Activated T-cell treated with anti-CD3 and anti-CD28 coated beads, Interleukin-2, amount 50 U/mL, for 48 hours (primary cell): ENCODE results near the gene SNX25.
"Not testable (repeated sequence)": the region's sequence is repeated elsewhere in the genome, so short reads cannot be mapped to it uniquely, and the experiment has no call there.

Experiments used
- DNase-seq, 2 experiments: peaks; one replicate each; pipeline ENCODE4 v3.0.0-alpha.2; 2020

The SNX25 gene

DNA sequence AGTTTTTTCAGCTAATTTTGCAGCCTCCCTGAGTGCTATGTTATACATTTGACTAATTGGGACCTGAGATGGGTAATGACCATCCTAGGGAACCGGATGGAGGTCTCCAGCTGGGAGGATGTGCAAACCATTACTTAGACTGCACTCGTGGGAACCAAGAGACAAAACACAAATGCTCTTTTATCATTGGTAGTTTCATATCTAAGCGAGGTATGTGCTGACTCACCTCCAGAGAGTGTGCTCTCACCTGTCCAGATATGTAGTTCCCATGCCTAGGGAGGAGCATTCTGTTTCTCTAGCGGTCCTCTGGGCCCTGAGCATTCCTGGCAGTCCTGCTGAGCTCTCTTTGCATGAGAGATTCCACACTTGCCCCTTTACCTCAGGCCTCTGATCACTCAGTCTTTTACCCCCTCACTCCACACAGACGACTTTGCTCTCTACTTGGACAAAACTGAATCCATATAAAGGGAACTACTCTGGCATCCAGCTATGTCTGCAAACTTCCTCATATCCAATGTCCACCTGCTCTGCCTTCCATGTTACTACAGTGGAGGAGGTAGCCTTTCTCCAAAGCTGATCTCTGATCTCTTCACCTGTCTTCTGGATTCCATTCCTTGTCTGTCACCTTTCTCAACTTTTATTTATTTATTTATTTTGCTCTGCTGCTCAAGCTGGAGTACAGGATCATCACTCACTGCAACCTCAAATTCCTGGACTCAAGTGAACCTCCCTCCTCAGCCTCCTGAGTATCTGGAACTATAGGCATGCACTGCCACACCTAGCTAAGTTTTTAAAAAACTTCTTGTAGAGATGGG is 97.9 kb downstream of the SNX25 start:
- no peak for DNase-seq

DNA sequence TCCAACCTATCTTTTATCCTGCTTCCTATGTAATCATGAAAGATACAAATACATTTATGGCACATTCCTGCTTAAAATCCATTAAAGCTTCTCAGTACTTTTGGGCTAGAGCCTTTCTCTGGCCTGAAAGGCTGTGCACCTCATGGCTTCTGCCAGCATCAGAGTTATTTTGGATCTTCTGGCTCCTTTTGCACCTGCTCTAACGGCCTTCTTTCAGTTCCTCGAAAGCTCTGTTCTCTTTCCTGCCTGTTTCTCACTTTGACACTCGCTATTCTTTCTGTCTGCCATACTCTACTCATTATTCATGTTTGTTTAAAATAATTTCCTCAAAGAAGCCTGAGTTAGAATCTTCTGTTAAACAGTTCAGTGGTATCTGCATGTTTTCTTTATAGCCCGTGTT is 100.4 kb downstream of the SNX25 start:
- DNase-seq = no peak

DNA sequence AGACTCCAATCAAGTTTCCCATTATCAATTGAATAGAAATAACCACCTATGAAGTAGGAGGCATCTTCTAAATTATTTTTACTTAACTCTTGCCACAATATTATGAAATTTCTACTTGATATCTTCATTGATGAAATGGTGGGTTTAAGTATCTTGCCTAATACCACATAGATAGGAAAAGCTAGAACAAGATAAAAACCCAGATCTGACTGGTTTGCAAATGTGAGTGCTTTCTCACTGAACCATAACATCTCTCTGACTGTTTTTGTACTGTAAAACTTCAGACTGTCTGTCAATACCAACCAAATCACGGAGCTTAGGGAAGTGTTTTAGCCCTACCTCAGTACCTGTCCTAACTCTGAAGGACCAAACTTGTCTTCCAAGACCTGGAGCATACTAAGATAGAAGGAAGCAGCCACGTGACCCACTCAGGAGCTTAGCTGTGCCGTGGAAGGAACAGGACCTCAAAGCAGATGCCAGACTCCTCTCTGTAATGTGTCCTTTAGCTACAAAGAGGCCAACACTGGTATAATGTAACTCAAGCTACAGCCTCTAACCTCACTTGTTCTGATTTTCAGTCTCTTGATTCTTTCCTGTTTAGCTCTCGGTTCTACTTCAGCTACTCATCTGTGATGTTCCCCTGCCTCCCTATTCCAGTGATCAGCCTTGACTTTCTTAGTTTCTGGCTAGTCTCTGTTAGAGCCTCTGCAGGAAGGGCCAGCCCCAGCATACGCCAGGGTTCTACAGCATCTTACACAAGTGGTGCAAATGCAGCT is 101.9 kb downstream of the SNX25 start:
- DNase-seq = no peak

DNA sequence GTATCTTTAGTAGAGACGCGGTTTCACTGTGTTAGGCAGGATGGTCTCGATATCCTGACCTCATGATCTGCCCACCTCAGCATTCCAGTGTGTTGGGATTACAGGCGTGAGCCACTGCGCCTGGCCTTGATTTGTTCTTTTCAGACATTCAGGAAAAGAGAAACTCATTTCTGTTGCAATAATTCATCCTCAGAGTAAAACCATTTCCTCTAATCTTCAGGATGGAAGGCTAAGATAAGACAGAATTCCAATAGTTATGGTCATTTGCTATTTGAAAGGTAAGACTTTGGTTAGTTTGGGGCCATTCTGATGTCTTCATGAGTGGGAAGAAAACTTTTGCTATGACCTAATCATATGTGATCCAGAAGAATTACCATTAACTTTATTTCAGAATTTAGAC is 103.3 kb downstream of the SNX25 start:
- no peak for DNase-seq

DNA sequence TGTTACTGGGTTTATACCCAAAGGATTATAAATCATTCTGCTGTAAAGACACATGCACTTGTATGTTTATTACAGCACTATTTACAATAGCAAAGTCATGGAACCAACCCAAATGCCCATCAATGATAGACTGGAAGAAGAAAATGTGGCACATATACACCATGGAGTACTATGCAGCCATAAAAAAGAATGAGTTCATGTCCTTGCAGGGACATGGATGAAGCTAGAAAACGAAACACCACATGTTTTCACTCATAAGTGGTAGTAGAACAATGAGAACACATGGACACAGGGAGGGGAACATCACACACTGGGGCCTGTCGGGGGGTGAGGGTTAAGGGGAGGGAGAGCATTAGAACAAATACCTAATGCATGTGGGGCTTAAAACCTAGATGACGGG is 108.1 kb downstream of the SNX25 start:
- not testable (repeated sequence) for DNase-seq

DNA sequence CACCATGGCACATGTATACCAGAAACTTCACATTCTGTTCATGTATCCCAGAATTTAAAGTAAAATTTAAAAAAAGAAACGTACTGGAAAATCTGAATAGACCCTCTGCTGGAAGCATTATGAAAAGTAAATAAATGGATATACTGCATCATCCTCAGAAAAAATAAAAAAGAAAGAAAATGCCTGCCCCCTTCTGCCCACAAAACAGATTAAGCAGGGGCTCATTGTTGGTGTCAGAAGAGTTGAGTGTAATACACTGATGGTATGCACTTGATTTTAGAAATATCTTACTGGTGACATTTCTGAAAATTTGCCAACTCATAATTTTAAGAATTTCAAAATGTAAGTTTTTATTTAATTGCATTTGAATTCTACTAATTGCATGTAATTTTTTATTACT is 108.5 kb downstream of the SNX25 start:
- no peak for DNase-seq

DNA sequence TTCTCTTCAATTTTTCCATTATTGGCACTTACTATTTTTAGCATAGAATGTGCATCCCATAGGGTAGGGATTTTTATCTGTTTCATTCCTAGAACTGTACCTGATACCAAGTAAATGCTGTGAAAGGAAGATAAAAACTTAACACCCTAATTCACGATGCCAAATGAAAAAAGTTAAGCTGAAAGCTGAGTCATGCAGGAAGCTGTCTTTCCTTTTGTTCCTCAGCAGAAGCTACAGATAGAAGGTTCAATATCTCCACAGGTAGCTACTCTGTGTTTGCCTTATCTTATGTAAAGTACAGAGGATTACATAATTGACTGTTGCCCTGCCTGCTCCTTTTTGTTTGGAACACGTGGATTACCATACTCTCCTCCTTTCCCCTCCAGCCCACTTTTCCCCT is 109.3 kb downstream of the SNX25 start:
- no peak for DNase-seq

DNA sequence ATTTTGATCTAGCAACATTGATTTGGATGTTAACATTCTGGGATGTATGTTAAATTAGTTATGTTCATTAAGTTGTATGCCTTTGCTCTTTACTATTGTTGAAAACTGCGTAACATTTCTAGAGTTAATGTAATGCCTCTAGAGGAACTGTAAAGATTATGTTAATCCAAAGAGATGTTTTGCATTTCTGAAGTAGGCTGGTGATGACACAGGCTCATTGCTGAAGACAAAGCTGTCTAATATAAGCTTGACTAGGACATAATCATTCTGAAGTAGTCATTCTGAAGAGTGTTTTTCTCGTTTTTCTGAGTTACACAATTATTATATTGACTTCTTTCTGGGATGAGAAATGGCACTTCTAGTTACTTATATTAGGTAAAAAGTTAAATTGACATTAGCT is 113.4 kb downstream of the SNX25 start:
- no peak for DNase-seq

DNA sequence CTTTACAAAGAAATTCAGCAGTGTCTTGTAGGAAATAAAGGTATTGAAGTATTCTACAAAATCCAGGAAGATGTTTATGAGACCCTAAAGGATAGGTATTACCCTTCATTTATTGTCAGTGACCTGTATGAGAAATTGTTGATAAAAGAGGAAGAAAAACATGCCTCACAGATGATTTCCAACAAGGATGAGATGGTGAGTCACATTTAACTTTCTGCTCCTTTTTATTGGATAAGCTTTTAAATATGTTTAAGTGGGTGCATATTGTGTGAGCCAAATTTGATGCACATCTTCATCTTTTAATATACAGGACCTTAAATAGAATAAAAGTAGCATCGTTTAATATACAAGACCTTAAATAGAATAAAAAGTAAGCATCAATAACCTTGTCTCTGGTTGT is 114.2 kb downstream of the SNX25 start:
- DNase-seq = no peak

DNA sequence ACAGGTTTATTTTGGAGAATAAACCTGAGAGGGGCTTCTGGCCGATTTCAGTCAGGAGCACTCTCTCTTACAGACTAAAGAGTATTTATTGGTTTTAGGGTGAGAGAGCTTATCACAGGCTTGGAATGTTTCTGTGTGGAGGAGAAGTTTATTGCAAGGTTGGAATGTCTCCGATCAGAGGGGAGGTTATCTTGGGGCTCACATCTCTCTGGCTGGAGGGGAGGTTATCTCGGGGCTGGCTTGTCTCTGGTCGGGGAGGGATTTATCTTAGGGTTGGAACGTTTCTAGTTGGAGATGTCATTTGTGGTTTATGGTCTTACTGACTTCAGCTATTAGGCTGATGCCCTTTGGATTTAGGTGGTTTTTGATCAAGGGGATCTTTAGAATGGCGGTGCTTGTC is 115.0 kb downstream of the SNX25 start:
- not testable (repeated sequence) for DNase-seq

DNA sequence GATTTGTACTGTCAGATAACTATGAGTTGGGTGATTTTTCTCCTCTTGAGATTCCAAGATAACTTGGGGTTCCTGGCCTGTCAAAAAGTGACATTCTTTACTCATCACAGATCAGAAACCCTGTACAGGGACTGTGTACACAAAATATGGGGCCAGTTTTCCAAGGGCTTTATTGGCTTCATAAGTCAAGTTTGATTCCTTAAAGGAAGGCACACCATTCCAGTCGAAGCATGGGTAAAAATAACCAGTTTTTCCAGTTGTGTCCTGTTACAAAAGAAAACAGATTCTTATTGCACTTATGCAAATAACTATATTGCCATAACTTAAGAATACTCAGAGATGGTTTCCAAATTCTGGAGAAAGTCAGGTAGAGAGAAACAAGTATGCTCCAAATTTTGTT is 116.3 kb downstream of the SNX25 start:
- DNase-seq = not testable (repeated sequence)

DNA sequence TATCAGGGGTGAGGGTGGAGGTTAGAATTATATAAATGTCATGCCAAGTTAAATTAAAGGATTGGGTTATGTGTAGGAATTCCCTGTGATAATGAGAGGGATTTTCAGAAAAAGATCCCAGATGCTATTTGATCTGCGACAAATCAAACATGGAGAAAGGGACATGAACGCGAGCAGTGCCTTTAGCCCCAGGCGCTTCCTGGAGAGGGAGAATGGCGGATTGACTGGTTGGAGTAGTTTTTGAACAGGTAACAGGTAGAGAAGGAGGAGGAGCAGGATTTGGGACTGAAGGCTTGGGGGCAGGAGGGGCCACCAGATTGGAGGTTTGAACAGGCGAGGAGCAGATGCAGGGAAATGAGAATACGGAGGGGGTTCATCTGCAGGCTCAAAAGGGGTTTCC is 119.2 kb downstream of the SNX25 start:
- no peak for DNase-seq

DNA sequence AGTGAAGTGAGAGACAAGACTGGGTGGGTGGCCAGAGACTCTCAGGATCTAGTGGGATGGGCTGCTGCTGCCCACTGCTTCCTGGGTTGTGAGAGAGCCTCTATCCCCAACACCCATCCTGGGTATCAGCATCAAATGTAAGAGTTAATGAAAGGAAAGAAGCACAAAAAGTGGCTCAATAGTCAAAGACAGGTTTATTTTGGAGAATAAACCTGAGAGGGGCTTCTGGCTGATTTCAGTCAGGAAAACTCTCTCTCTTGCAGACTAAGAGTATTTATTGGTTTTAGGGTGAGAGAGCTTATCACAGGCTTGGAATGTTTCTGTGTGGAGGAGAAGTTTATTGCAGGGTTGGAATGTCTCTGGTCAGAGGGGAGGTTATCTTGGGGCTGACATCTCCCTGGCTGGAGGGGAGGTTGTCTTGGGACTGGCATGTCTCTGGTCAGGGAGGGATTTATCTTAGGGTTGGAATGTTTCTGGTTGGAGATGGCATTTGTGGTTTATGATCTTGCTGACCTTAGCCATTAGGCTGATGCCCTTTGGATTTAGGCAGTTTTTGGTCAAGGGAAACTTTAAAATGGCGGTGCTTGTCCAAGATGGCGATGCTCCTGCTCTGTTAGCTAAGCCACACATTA is 120.6 kb downstream of the SNX25 start:
- DNase-seq = not testable (repeated sequence)

DNA sequence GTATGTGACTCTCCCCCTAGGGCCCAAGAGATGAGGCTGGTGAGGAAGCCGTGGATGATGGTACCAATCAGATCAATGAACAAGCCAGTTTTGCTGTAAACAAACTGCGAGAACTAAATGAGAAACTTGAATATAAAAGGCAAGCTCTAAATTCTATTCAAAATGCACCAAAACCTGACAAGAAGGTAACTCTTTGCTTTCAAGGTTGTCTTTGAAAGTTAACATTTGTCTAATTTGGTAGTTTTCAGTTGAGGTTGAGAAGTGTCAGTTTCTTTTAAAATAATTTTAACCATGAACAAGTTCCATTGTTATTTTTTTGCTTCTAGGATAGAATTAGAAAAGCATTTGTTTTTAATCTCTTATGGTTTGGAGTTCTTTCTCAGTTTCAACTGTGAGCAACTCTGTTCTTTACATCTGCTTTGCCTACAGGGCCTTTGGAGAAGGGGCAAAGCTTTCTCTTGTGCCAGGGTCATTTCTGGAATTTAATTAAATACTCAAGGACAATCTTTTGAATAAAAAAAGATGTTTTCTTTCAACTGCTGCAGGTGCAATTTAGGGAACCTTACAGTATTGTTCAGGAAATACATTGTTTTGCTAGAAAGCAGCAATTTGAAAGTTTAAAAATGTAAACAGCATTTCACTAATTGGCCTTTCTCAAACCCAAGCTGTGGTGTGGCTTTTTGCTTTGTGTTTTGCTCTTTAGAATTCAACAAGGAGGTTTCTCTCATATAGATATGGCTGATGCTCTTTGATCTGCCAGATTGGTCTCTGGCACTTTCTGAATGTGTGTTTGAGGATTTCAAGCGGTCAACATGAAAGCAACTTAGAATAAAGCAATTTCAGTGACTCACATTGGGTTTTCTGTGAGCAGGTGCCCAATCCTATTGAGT is 123.4 kb downstream of the SNX25 start:
- DNase-seq = no peak

DNA sequence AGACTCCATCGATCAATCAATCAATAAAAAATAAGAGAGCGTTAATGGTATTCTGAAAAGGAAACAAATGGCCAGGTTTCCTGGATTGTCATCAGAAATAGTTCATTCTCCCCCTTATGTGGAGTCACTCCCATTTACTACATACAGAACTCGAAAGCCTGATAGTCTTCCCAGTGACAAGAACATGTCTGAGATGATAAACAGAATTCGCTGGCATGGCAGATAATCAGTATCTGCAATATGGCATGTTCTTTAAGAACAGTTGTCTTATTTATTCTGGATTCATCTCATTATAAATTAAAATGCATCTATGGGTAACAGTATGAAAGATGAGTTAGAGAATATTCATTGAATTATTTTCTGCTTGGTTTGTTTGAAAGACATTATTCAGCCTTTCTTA is 124.9 kb downstream of the SNX25 start:
- DNase-seq = no peak

DNA sequence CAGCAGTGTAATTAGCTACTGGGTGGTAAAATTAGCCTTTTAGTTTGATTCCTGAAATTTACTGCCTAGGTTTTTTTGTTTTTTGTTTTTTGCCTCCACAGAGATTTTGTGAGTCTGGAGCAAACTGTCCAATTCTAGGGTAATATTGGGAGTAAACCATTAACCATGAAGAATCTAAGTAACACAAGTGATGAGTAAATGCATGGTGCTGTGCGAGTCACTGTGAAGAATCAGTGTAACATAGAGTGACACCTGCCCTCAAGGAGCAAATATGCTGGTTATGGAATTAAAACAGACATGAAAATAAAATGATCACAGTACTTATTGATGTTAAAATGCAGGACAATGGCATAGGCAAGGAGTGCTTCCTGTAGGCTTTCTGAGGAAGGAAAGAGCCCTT is 126.2 kb downstream of the SNX25 start:
- no peak for DNase-seq

DNA sequence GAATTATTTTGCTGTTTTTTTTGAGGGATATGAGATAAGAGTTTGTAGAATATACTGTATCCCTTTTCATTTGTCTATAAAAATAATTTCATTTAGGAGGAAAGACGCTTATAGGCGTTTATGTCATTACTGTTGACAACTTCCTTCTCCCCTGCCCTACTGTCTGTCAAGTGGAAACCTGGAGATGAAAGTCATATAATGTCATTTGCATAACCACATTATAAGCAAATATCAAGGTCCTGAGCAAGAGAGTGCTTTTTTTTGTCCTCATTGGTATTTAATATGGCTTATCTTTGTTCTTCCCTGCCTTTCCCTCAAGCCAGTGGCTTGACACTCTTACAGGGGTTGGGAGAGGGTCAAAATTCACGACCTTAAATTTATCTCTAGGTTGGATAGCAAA is 130.5 kb downstream of the SNX25 start:
- no peak for DNase-seq

DNA sequence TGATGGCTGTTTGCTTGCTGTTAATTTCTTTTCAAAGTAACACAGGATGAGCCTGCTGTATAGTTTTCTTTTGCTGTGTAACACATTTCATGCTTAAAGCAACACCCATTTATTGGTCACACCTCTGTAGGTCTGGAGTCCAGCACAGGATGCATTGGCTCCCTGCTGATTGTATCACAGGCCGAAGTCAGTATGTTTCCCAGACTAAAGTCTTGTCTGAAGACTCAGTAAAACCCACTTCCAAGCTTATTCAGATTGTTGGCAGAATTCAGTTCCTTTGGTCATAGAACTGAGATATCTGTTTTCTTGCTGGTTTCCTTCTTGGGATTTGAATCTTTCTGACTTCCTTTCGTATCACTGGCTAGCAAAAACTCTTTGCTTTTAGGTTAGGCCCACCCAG is 132.0 kb downstream of the SNX25 start:
- no peak for DNase-seq

DNA sequence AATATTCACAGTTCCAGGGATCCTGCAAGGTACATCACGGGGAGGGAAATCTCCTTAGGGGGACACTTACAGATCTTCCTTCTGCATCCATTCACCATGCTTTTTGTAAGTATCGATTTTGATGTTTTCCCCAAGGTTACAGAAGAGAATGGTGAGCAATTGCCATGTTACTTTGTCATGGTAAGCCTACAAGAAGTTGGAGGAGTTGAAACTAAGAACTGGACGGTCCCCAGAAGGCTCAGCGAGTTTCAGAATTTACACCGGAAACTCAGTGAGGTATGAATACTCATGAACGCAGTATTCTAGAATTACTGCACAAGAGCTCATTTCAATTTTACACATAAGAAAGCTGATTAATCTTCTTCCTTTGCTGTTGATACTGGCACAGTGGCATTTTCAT is 132.4 kb downstream of the SNX25 start:
- no peak for DNase-seq

DNA sequence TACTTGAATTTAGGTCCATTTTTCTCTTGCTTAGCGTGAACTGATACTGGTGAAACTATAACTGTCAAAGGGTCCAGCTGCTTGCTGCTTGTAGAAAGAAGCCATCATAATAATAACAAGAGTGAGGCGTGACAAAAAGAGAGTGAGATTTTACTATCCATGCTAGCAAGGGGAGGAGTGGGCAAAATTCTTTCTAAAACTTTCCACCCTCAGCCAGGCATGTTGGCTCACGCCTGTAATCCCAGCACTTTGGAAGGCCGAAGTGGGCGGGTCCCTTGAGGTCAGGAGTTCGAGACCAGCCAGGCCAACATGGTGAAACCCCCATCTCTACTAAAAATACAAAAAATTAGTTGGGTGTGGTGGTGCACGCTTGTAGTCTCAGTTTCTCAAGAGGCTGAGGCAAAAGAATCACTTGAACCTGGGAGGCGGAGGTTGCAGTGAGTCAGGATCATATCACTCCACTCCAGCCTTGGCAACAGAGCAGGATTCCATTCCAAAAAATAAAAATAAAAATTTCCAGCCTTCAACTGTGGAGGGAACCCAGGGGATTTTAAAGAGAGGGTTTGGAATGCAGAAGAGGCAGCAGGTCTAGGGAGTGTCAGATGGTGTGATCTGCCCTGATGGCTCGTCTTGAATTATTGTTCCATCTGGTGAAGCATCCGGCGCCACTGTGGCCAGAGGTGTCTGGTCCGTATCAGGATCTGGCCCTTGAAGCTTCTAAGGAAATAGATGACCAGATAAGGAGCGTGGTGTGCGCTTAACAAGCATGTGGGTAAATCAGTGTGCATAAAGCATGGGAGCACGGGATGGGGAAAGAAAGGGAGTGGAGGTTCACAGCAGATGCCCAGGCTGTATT is 134.6 kb downstream of the SNX25 start:
- DNase-seq = no peak

DNA sequence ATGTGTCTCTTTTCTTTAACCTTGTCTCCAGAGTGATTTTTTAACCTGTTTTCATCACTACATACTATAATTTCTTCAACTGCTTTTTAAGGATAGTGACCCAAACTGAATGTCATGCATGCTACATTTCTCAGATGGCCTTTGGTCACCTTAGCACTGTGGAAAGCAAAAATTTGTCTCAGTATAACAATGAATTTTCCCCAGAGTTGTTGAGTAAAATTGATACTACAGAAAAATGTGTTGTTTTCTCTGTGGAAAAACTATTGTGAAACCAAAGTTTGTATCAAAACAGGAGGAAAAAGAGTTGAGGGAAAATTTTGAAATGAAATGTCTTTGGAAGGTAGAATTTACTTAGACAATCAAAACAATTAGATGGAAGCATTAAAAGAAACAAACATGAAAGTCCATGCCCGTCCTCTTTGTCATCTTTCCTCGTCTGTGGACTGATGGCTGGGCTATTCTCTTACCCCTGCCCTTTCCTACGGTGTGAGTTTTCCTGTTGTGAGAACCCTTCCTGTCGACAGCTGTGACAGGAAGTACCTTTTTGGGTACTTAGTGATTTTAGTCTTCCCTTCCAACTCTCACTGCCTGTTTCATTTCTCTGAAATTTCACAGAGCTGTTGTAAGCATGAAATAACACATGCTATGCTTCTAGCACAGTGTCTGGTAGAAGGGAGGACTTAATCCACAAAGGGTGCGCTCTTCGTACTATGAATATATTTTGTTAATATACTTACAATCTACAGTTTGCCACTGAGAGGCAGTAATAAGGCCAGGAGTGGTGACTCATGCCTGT is 135.5 kb downstream of the SNX25 start:
- DNase-seq = no peak
